Duodenal mucosa (tissue), 2 donors: ENCODE results near the gene SELENOM.

ENCODE experiments used
- H3K27ac ChIP-seq: one replicate; pipeline ENCODE4 v1.7.0; 2013; ENCODE audit warnings: low read depth, low read length
- H3K27me3 ChIP-seq, 2 donors: one replicate each; pipeline ENCODE4 v1.7.0; 2013; ENCODE audit warnings: low read length in 2 of 2, control low read depth in 1 of 2; ENCODE audit not compliant: insufficient read depth in 2 of 2, control insufficient read depth in 1 of 2
- H3K36me3 ChIP-seq, 2 donors: one replicate each; pipeline ENCODE4 v1.7.0; 2013; ENCODE audit warnings: low read length in 2 of 2, control low read depth in 1 of 2; ENCODE audit not compliant: insufficient read depth in 2 of 2, control insufficient read depth in 1 of 2
- H3K4me1 ChIP-seq, 2 donors: one replicate each; pipeline ENCODE4 v1.7.0; 2013; ENCODE audit warnings: low read length in 2 of 2, control low read depth in 1 of 2; ENCODE audit not compliant: insufficient read depth in 2 of 2, control insufficient read depth in 1 of 2
- H3K4me3 ChIP-seq, 2 donors: one replicate each; pipeline ENCODE4 v1.7.0; 2013; ENCODE audit warnings: low read length in 2 of 2, low read depth in 1 of 2
- H3K9ac ChIP-seq, 2 donors: one replicate each; pipeline ENCODE4 v1.7.0; 2013; ENCODE audit warnings: low read length in 2 of 2, low read depth in 1 of 2
- H3K9me3 ChIP-seq, 2 donors: one replicate each; pipeline ENCODE4 v1.7.0; 2013; ENCODE audit warnings: low read length in 2 of 2, control low read depth in 1 of 2; ENCODE audit not compliant: control insufficient read depth in 1 of 2

Gene SELENOM

GRCh38 chr22:31085928-31086327 is 21.4 kb downstream of the SELENOM start:
- Histone ChIP-seq H3K4me3 (no peak overlapping the region), H3K9ac (peak overlapping the region in 1 of 2 donors; percentile 76), H3K27ac (peak overlapping the region; percentile 89), H3K36me3 (peaks cover 7 to 36% of the 10 kb centered on the region in 2 donors), H3K9me3 (no peaks in the 10 kb centered on the region), H3K27me3 (no peaks in the 10 kb centered on the region), H3K4me1 (peaks cover 45 to 47% of the 10 kb centered on the region in 2 donors)

DNA sequence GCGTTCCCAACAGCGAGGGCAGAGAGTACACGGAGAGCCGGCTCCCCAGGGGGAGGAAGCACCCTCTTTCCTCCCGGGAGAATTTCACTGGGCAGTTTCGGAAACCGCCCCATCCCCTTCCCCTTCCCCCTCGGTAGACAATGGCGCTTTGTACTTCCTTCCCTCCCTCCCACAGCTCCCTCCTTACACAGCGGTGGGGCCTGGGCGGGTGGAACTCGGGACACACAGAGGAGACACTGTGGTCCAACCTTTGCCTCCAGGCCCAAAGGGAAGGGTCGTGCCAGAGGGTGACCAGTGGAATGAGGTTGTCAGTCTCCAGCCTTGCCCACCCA is 21.9 kb downstream of the SELENOM start:
- Histone ChIP-seq H3K9ac (peak overlapping the region; percentile 76 to 94), H3K9me3 (no peaks in the 10 kb centered on the region), H3K4me1 (peaks cover 47 to 50% of the 10 kb centered on the region in 2 donors), H3K4me3 (peak overlapping the region; percentile 87 to 93), H3K36me3 (peaks cover 7 to 31% of the 10 kb centered on the region in 2 donors), H3K27me3 (no peaks in the 10 kb centered on the region), H3K27ac (peak overlapping the region; percentile 89)

DNA sequence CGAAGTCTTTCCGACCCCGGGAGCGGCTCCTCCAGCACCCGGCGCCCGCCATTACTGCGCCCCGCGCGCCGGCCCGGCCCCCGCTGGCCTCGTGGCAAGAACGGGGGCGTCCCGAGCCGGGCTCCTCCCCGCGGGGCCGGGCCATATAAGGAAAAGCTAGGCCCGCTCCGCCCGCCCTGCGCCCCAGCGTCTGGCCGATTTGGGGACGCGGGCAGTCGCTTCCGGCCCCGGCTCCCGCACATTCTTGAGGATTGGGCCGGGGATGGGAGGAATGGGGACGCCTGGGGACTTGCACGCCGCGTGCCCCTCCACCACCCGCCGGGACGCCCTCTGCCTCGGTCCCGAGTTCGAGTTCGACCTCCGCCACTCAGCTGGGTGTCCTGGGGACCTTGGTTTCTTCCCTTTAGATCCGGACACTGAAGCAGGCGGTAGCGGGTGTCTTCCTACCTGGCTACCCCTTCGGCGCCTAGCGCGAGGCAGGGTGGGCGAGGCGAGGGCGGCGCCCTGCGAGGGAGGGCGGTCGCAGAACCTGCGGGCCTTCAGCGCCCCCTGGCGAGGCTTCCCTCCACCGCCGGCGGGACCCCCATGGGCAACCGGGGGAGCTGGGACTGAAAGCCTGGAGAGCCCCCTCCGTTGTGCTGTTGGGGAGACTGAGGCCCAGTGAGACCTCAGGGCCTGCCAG is 22.4 kb downstream of the SELENOM start:
- Histone ChIP-seq H3K27ac (peak overlapping the region; percentile 89), H3K4me3 (peak overlapping the region; percentile 87 to 93), H3K27me3 (no peaks in the 10 kb centered on the region), H3K9me3 (no peaks in the 10 kb centered on the region), H3K9ac (peak overlapping the region; percentile 76 to 94), H3K4me1 (peaks cover 51 to 55% of the 10 kb centered on the region in 2 donors), H3K36me3 (peaks cover 7 to 28% of the 10 kb centered on the region in 2 donors)

GRCh38 chr22:31083923-31084810 is 23.2 kb downstream of the SELENOM start:
- H3K27ac ChIP-seq, result peak overlapping the region; percentile 89
- H3K4me1 ChIP-seq, result peaks cover 54 to 58% of the 10 kb centered on the region in 2 donors
- H3K4me3 ChIP-seq, result peak overlapping the region; percentile 87 to 93
- H3K9me3 ChIP-seq, result no peaks in the 10 kb centered on the region
- H3K9ac ChIP-seq, result peak overlapping the region; percentile 68 to 93
- no peaks in the 10 kb centered on the region for H3K27me3 ChIP-seq
- peaks cover 7 to 20% of the 10 kb centered on the region in 2 donors for H3K36me3 ChIP-seq

GRCh38 chr22:31083377-31083768 is 24.0 kb downstream of the SELENOM start:
- H3K4me3 ChIP-seq, result peak overlapping the region; percentile 87 to 93
- H3K9me3 ChIP-seq, result no peaks in the 10 kb centered on the region
- H3K27me3 ChIP-seq, result no peaks in the 10 kb centered on the region
- peak overlapping the region; percentile 67 to 93 for H3K9ac ChIP-seq
- peaks cover 59 to 62% of the 10 kb centered on the region in 2 donors for H3K4me1 ChIP-seq
- H3K36me3 ChIP-seq, result peaks cover 7 to 12% of the 10 kb centered on the region in 2 donors
- H3K27ac ChIP-seq, result peak overlapping the region; percentile 91

DNA sequence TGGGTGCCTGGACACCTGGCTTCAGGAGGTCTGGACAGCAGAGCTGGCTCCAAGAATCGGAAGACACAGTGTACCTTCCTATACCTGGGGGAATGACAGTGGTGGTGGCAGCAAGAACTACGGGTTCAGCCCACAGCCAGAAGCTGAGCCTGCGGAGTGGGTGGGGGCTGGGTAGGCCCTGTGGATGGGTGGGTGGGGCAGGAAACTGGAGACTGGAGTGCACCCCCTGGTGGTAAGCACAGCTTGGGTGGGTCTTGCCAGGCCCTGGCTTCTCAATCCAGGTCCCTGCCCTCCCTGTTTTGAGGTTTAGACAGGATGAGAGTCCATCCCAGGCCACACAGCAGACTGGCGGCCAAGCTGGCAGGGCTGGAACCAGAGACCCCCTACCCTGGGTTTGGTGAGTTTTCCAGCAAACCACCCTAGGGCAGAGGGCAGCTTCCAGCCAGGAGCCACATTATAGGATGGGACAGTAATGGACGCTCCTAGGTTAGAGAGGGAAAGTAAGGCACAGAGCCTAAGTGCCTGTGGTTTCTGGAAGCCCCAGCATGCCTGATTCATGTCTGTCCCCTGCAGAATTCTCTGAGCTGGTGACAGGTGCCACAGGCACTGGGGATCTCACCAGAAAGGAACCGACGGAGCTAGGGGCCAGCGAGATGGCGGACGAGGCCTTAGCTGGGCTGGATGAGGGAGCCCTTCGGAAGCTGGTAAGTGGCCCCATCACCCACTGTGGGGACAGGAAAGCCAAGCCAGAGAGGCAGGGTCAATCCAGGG is 24.6 kb downstream of the SELENOM start:
- Histone ChIP-seq H3K27me3 (no peaks in the 10 kb centered on the region), H3K9ac (peak overlapping the region; percentile 87 to 93), H3K4me1 (peaks cover 59 to 62% of the 10 kb centered on the region in 2 donors), H3K4me3 (peak overlapping the region; percentile 82 to 93), H3K27ac (peak overlapping the region; percentile 91), H3K9me3 (no peaks in the 10 kb centered on the region), H3K36me3 (peaks cover 1 to 6% of the 10 kb centered on the region in 2 donors)

DNA sequence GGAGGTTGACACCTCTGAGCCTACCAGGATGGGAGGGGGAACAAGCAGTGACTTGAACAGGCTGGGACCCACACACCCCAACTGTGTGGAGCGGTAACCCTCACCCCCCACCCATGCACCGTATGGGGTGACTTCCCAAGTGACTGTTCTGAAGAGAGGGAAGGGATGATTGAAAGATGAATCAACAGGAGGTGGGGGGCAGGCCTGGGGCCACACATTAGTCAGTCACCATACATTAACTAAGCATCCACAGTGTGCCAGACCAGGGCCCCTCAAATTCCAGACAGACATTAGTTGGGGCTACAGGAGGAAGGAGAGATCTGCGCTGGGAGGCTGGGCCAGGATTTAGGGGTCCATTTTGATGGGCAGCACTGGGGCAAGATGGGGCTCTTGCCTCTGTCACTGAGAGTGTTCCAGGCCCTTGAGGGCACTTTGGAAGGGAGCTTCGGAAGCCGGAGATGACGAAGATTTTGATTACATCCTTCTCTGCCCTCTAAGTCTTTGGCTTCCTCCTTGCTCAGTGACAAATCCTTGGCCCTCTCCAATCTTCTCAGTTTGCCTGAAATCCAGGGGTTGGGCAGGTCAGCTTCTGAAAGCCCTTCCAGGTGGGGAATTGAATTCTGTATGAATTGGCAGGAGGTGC is 25.3 kb downstream of the SELENOM start:
- Histone ChIP-seq H3K4me3 (peak overlapping the region; percentile 82 to 93), H3K9ac (peak overlapping the region; percentile 87 to 93), H3K4me1 (peaks cover 59 to 62% of the 10 kb centered on the region in 2 donors), H3K9me3 (no peaks in the 10 kb centered on the region), H3K36me3 (no peaks in the 10 kb centered on the region), H3K27me3 (no peaks in the 10 kb centered on the region), H3K27ac (peak overlapping the region; percentile 91)

DNA sequence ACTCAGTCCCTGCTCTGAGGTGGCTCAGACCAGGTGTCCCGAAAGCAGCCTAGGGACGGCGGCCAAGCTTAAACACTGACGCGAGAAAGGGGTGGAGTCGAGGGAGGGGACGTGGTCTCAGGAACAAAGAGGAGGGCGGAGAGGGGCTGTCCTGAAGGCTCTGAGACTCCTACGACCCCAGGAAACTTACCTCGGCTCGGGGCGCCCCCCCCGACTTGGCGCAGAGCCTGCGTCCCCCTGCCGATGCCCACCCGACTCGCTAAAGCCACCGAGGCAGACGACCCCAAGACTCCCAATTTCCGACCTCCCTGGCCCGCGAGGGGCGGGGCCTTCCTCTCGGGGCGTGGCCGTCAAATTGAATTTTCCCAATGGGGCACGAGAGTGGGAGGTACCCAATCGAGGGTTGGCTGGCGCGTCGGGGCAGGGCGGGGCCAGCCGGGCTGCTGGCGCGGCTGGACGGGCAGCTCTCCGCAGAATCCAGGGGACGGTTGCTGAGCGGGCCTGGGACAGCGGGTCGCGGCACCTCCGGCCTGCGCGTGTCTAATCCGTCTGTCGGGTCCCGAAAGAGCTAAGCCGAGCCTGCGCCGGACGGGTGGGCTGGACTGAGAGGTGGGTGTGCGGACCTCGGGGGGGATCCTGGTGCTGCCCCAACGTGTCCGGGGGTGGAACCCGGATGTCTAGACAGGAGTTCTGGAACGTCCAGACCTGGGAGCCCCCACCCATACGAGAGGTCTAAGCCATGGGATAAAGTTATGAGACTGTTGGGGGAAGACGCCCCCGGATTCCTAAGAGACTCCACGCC is 26.3 kb downstream of the SELENOM start, which contains the start of gene SMTN:
SMTN (plus strand) TSS at position 471 of the 802 bp plus-strand sequence. CDS start 1,941 bp downstream, outside the sequence.
- Histone ChIP-seq H3K9me3 (no peaks in the 10 kb centered on the region), H3K36me3 (no peaks in the 10 kb centered on the region), H3K27me3 (no peaks in the 10 kb centered on the region), H3K27ac (peak within 1 kb of the TSS; percentile 91), H3K9ac (peak within 1 kb of the TSS; percentile 87 to 93), H3K4me1 (peaks cover 56% of the 10 kb centered on the region in 2 donors), H3K4me3 (peak within 1 kb of the TSS; percentile 82 to 93)
